DMS79 (cell line): ENCODE measurements around the gene KCNK18.

Source experiments
- DNase-seq: peaks from one replicate; lab custom pipeline; 2025; lab: John Stamatoyannopoulos, UW

The KCNK18 gene

GRCh38 chr10:117197189-117197588, at the start of gene KCNK18:
Gene KCNK18, plus strand, starts transcription at chr10:117197489. Its CDS starts 0 bp downstream, at chr10:117197489.
- DNase-seq: no peak

- no peak for DNase-seq
Observed at GRCh38 chr10:117148284-117148683, 49.0 kb upstream of the KCNK18 start.

- DNase-seq: no peak
Observed at GRCh38 chr10:117152668-117153067, 44.6 kb upstream of the KCNK18 start.

- no peak for DNase-seq
Observed at GRCh38 chr10:117158297-117158696, 39.0 kb upstream of the KCNK18 start.

GRCh38 chr10:117159390-117159789, 37.9 kb upstream of the KCNK18 start:
- DNase-seq: no peak

GRCh38 chr10:117160567-117160966, 36.7 kb upstream of the KCNK18 start:
- no peak for DNase-seq

- DNase-seq: no peak
Observed at GRCh38 chr10:117161386-117162033, 35.8 kb upstream of the KCNK18 start.

GRCh38 chr10:117162093-117163060, 34.9 kb upstream of the KCNK18 start:
- DNase-seq: no peak

GRCh38 chr10:117163061-117163953, 34.0 kb upstream of the KCNK18 start:
- no peak for DNase-seq

- DNase-seq: no peak
Observed at GRCh38 chr10:117163954-117164548, 33.2 kb upstream of the KCNK18 start.

- no peak for DNase-seq
Observed at GRCh38 chr10:117164592-117165537, 32.4 kb upstream of the KCNK18 start.

GRCh38 chr10:117165538-117166417, 31.5 kb upstream of the KCNK18 start:
- no peak for DNase-seq

- no peak for DNase-seq
Observed at GRCh38 chr10:117166418-117167345, 30.6 kb upstream of the KCNK18 start.

GRCh38 chr10:117167346-117167788, 29.9 kb upstream of the KCNK18 start:
- no peak for DNase-seq

- no peak for DNase-seq
Observed at GRCh38 chr10:117167789-117168674, 29.3 kb upstream of the KCNK18 start.

GRCh38 chr10:117168729-117169128, 28.6 kb upstream of the KCNK18 start:
- DNase-seq: no peak

GRCh38 chr10:117169480-117169879, 27.8 kb upstream of the KCNK18 start:
- no peak for DNase-seq
